G401.6 (cell line): Measurements from ENCODE around the gene ZNF488.

Experiments
- FAIRE-seq: peaks from 2 replicates; lab custom pipeline; 2012; peaks lifted over from hg19 to GRCh38; lab: Jason Lieb, UNC

ZNF488 gene

DNA sequence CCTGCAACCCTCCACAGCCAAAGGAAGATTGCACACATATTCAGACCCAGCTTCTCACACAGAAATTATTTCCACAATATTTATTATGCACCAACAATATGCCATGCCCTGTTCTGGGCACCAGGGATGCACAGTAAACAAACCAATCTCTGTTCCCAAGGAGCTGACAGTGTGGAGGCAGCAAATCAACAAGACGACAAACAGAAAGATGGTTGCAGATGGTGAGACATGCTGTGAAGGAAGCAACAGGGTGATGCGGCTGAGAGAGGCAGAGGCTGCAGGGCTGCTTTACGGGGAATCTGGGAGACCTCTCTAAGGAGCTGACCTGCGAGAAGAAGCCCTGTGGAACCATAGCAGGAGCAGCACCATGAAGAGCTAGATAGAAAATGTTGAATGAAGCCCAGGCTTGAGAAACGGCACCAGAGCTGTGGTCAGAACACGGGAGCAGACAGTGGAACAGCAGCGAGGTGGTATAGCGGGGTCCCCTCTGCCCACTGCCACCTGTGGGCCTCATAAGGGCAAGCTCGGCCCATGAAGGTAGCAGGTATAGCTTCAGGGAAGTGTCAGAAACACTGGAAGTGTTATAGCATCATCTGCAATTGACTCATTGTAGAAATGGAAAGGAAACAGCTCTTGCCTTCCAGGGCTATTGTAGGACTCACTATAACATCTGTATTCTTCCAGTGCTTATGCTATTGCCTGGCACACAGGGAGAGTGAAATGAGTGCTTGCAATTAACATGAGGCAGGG, 18.5 kb downstream of the ZNF488 start:
- FAIRE-seq: no peak

DNA sequence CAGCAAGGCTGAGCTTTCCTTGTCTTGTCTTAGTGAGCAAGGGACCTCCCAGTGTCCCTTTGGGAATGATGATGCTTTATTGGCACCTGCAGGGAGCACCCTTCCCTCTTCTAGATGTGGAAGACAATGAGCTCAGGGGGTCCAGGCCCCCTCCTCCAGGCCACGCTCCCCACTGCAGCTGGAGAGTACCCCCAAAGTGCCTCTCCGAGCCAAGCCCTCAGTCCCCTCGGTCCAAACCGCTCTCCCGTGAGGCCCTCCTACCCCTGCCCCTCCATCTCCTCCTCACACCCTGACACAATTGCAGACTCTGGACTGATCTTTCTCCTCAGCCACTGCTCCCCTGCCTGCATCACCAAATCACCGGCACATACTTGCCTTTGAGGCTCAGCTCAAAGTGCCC, 19.2 kb downstream of the ZNF488 start:
- FAIRE-seq: no peak

DNA sequence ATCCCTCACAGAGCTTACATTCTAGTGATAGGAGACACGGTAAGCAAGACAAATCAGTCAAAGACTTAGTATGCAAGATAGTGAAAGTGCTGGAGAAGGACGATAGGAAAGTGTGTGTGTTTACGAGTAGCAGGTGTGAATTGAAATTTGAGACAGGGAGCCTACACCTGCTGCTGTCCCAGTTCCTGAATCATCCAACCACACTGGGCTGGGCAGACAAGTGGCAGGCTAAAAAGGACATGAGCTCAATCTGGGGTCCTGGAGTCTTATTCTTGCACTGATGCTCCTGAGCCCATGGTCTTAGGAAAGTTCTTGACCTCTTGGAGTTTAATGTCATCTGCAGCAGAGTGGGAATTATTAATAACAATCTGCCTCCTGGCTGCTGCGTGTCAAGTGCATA, 19.7 kb downstream of the ZNF488 start:
- no peak for FAIRE-seq

DNA sequence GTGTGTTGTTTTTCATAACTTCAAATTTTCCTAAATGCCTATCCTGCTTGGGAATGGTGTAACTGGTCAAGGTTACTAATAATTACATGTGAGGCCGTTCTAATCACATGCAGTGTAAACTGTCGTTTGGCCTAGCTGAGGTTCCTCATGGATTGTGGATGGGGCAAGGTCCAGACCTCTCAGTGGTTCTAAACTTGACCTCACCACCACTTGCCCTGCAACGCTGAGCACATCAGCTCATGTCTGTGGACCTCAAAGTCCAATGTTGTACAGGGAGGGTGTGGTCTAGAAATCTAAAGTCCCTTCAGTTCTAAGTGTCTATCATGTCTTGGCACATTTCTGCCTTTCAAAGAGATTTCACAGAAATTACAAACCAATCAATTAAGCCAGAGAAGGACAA, 20.3 kb downstream of the ZNF488 start:
- FAIRE-seq: no peak

DNA sequence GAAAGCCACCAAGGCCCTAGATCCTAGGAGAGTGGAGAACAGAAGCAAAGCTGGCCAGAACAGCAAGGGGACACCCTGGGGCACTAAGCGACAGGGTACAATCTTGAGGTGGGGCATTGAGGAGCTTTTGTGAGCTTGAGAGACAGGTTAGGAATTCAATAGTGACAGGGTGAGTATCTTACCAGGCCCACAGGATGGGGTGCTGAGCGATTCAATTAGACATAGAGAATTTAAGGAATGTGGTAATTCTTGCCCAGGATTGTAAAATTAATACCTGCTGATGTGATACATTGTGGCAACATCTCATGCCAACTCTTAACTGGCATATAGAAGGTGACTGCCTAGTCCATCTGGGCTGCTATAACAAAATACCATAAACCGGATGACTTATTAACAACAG, 21.9 kb downstream of the ZNF488 start:
- no peak for FAIRE-seq

DNA sequence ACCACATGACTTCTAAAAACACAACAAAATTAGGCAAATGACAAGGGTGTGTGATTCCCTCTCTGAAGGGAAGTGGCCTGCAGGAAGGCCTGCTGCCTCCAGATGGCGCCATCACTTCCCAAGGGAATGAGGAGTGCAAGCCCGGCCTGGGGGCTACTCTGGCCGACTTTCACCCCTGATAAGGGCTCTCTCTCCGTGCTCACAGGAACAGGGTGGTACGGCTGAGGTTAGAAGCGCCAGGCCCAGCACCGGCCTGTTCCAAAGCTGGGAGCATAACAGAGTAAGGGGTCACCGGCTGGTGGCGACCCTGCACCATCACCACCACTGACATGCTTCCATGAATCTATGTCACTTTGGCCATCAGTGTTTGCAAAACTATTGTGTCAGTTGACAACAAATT, 22.8 kb downstream of the ZNF488 start:
- FAIRE-seq: no peak

DNA sequence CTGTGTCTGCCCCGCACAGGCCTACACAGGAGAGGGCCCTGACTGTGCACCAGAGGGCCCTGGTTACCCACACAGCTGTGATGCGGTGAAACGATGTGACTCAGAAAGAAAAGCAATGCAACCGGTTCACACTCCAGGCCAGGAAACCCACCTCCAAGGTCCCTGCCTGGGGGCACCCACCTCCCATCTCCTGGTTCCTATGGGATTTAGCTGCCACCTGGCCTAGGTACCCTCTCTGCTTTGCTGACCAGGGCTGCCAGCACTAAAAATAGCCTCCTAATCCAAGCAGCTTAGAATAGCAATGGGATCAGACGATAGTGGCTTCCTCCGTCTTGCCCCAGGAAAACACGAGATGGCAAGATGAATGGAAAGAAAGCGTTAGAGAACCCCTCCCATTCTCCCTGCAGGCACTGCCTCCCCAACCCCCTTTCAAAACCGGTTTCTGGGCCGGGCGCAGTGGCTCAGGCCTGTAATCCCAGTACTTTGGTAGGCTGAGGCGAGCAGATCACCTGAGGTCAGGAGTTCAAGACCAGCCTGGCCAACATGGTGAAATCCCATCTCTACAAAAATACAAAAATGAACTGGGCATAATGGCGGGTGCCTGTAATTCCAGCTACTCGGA, 23.6 kb downstream of the ZNF488 start:
- no peak for FAIRE-seq

DNA sequence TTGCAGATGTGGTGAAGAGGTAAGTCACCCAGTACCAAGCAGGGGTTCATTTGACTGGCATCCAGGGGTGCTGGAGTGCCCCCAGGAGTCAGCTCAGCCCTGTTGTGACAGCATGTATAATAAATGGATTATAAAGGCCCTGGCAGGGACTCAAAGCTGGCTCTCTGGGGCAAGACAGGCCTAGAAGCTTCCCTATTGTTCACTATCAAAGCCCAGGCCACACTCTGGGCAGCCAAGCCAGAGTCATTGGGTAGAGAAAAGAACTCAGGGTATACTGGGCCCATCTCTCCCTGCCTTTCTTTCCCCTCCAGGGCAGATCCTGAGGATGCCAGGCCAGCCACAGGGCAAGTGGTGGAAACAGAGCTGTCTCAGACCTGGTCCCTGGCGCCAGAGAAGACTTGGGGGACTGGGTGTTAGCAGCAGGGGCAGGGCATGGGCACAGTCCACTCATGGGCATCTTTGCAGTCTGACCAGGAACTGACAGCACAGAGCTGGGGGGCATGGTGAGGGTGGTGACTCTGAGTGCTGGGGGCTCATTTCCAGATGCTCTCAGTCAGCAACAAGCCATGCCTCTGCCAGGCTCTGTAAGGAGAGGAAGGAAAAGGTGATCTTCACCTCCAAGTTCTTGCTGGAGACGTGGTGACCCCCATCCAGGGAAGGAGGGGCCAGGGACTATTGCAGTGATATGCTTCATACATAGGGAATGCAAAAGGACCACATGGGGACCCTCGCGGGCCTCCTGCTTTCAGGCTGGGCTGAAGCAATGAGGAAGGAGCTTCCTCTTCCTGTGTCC, 24.3 kb downstream of the ZNF488 start:
- FAIRE-seq: no peak

DNA sequence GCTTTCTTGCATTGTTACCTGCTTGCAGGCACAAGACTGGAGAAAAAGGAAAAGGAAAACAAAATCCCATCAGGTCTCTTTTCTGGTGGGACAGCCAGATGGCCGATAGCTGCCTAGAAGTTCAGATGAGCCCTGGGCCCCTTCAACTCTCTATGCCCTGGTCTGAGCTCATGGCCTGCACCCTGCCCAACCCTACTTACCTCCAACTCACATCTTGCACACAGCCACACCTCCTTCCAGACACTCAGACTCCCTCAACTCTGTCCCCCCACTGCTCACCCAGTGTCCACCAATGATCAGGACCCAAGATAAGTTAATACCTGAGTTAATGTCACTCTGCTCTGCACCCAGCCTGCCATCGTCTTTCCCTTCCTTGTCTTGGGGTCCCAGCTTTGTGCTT, 25.0 kb downstream of the ZNF488 start:
- no peak for FAIRE-seq

DNA sequence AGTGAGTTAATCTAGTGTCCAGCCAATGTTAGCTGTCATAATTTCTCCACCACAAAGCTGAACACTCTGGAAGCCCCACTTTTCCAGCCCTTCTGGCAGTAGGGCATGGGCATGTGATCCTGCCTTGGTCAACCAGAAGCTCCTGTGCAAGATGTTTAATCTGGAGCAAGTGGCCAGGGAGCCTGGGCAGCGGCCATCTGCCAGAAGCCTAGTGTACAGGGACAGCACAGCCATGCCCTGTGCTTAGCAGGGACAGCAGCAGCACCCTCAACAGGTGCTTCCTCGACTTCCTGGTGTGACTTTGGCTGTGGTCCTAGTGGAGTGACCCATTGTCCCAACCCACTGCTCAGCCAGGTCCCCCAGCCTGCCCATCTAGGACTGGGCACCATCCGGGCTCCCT, 25.6 kb downstream of the ZNF488 start:
- FAIRE-seq: no peak

DNA sequence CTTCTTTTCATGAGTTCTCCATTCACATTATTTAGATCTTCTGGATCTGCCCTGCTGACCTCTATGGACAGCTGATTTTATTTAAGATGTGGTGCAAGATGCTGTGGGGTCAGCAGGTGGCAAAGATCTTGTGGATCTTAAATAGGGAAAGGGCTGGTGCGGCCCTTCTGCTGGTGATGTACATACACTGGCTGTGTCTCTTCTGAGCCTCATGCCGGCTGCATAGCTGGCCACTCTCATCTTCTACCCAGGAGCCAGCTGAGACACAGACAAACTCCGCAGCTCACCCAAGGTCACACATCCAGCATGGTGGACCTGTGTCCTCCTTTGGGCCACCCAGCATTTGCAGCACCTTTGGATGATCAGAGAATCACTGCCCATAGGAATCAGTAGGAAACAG, 26.2 kb downstream of the ZNF488 start:
- FAIRE-seq: no peak

DNA sequence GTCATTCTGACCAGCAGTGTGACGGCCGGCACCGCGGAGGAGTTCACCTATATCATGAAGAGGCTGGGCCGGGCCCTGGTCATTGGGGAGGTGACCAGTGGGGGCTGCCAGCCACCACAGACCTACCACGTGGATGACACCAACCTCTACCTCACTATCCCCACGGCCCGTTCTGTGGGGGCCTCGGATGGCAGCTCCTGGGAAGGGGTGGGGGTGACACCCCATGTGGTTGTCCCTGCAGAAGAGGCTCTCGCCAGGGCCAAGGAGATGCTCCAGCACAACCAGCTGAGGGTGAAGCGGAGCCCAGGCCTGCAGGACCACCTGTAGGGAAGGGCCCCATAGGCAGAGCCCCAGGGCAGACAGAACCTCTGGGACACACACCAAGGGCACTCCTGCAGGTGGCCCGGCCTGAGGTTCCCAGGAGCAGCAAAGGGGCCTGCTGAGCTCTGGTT, 26.9 kb downstream of the ZNF488 start:
- FAIRE-seq: no peak

DNA sequence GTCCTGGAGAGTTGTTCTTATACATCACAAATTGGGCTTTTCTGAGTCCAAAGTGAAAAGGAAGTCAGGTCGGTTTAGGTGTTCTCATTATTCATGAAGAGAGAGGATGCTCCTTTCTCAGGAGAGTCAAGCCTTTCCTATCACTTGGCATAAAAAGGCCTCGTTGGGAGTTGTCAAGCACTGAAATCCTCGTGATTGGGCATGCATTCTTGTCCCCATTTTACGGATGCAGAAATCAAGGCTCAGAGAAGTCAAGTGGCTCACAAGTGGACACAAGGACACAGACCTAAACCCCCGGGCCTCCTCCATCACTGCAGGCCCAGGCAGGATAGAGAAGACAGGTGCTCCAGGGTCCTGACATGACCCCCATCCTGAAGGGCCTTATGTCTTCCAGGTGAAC, 27.4 kb downstream of the ZNF488 start:
- no peak for FAIRE-seq

DNA sequence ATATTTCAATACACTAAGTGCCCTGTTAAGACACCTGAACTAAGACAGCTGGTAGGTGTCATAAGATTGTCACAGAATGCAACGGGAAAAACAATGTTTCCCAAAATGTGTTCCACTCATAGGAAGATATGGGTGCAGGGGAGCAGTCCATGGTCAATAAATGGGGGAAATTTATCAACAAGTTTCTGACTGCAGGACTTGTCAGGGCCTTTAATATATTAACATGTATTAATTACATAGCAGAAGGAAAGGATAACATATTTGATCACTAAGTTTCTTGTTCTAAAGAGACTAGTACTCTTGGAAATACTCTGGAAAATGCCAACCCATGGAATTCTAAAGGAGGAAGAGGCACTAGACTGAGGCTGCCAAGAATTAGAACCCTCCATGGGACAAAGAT, 29.2 kb downstream of the ZNF488 start:
- no peak for FAIRE-seq

DNA sequence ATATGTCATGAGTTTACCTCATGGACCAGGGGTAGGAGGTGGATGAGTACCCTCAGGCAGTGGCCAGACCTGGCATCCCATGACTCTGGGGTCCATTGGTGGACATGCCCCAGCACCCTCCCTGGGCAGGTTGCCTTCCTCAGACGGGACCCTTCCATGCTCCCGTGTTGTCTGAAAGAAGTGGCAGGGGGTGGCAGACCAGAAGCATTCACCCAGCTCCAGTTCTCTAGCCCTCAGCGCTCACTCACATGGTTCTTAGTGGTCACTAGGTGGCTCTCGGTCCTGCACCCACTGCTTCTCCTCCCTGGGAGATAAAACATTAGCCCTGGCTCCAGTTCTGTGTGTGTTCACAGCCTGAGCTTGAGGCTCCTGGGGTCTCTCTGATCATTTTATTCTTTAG, 29.9 kb downstream of the ZNF488 start:
- no peak for FAIRE-seq

DNA sequence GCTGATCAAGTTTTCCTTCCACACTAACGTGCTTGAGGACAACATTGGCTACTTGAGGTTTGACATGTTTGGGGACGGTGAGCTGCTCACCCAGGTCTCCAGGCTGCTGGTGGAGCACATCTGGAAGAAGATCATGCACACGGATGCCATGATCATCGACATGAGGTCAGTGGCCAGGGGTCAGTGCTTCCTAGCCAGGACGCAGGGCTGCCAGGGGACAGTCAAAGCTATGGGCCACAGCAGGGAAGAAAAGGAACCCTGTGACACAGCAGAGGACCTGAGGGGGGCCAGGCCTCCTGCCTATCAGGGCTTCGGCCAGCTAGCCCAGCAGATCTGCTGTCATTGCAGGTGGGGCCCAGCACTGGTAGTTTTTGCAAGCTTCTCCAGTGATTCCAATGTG, 30.7 kb downstream of the ZNF488 start:
- FAIRE-seq: no peak

DNA sequence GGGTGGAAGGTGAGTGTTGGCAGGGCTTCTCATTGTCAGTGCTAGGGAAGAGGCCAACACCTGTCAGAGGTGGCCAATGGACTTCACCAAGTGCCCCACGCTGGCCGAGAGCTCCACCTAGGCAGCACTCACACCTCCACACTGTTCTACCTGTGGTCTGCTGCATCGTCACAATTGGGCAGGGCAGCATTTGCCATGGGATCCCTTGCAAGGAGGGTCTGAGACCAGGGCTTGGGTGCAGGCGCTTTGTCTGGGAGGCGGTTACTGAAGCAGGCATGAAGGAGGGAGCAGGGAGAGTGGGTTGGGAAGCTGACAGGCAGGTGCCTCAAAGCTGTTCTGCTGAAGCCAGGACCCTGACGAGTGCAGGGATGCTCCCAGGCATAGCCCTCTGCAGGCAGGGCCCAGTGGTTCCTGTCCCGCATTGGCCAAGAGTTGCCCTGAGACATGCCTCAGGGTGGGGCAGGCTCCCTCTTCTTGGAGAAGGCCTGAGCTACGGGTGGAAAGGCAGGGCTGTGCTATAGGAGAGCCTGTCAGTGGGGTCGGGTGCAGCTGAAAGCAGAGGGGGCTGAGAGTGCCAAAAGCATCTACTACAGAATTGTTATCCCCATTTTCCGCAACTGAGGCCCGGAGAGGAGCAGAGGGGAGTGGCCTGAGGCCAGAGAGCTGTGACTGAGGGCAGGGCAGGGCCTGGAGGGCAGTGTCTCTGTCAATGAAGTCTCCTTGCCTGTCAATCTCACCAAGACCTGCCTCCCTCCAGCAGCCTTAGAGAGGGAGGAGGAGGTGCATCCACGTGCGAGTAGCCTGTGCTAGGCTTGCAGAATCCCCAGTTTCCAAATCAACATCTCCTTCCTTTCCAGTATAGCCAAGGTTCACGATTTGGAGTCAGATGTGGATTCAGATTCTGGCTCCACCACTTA, 31.9 kb downstream of the ZNF488 start:
- FAIRE-seq: no peak

DNA sequence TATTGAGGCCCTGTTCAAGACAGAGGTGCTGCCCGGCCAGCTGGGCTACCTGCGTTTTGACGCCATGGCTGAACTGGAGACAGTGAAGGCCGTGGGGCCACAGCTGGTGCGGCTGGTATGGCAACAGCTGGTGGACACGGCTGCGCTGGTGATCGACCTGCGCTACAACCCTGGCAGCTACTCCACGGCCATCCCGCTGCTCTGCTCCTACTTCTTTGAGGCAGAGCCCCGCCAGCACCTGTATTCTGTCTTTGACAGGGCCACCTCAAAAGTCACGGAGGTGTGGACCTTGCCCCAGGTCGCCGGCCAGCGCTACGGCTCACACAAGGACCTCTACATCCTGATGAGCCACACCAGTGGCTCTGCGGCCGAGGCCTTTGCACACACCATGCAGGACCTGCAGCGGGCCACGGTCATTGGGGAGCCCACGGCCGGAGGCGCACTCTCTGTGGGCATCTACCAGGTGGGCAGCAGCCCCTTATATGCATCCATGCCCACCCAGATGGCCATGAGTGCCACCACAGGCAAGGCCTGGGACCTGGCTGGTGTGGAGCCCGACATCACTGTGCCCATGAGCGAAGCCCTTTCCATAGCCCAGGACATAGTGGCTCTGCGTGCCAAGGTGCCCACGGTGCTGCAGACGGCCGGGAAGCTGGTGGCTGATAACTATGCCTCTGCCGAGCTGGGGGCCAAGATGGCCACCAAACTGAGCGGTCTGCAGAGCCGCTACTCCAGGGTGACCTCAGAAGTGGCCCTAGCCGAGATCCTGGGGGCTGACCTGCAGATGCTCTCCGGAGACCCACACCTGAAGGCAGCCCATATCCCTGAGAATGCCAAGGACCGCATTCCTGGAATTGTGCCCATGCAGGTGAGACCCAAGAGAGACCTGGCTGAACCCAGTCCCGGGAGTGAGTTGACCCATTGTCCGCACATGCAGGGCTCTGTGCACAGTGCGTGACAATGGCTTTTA, 33.1 kb downstream of the ZNF488 start:
- no peak for FAIRE-seq

DNA sequence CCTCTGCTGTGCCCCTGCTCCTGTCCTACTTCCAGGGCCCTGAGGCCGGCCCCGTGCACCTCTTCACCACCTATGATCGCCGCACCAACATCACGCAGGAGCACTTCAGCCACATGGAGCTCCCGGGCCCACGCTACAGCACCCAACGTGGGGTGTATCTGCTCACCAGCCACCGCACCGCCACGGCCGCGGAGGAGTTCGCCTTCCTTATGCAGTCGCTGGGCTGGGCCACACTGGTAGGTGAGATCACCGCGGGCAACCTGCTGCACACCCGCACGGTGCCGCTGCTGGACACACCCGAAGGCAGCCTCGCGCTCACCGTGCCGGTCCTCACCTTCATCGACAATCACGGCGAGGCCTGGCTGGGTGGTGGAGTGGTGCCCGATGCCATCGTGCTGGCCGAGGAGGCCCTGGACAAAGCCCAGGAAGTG, 34.1 kb downstream of the ZNF488 start:
- FAIRE-seq: no peak

DNA sequence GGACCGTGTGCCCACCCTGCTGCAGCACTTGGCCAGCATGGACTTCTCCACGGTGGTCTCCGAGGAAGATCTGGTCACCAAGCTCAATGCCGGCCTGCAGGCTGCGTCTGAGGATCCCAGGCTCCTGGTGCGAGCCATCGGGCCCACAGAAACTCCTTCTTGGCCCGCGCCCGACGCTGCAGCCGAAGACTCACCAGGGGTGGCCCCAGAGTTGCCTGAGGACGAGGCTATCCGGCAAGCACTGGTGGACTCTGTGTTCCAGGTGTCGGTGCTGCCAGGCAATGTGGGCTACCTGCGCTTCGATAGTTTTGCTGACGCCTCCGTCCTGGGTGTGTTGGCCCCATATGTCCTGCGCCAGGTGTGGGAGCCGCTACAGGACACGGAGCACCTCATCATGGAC, 34.6 kb downstream of the ZNF488 start:
- FAIRE-seq: no peak
